Measurements from ENCODE around the gene BAD.

DNA sequence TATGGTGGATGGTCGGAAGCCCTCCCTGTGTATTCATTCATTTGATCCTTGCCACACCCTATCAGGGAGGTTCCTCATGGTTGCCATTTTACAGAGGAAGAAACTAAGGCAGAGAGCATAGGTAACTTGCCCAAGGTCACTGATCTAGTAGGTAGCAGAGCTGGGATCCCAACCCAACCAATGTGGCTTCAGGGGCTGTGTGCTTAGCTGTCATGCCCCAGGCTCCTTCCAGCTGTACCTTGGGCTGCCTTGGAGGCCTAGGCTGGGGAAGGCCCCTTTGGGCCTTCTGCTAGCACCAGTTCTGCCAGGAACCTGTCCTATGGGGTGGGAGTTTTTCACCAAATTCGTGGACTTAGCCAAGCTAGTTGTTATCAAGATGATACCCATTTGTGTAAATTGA is 8.6 kb downstream of the BAD start:
- TF ChIP-seq, protein P1, sequence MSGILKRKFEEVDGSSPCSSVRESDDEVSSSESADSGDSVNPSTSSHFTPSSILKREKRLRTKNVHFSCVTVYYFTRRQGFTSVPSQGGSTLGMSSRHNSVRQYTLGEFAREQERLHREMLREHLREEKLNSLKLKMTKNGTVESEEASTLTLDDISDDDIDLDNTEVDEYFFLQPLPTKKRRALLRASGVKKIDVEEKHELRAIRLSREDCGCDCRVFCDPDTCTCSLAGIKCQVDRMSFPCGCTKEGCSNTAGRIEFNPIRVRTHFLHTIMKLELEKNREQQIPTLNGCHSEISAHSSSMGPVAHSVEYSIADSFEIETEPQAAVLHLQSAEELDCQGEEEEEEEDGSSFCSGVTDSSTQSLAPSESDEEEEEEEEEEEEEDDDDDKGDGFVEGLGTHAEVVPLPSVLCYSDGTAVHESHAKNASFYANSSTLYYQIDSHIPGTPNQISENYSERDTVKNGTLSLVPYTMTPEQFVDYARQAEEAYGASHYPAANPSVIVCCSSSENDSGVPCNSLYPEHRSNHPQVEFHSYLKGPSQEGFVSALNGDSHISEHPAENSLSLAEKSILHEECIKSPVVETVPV (CRISPR knock-in tag; IDR thresholded peaks at IDR 0.05), result no peak
- TF ChIP-seq BACH2 (CRISPR knock-in tag; IDR thresholded peaks at IDR 0.05; ENCODE audit: borderline replicate concordance) (no peak), ARNTL (CRISPR knock-in tag; IDR thresholded peaks at IDR 0.05; ENCODE audit: borderline replicate concordance, low read depth) (no peak), ZNF565 (CRISPR knock-in tag; conservative IDR thresholded peaks at IDR 0.05; ENCODE audit: low read depth) (no peak), GLIS3 (CRISPR knock-in tag; IDR thresholded peaks at IDR 0.05) (no peak), ESRRG (CRISPR knock-in tag; IDR thresholded peaks at IDR 0.05) (no peak), ZFP30 (CRISPR knock-in tag; IDR thresholded peaks at IDR 0.05) (no peak), RARB (CRISPR knock-in tag; IDR thresholded peaks at IDR 0.05) (no peak), PPARA (CRISPR knock-in tag; IDR thresholded peaks at IDR 0.05; ENCODE audit: borderline replicate concordance) (no peak)
- TF ChIP-seq, protein P2, sequence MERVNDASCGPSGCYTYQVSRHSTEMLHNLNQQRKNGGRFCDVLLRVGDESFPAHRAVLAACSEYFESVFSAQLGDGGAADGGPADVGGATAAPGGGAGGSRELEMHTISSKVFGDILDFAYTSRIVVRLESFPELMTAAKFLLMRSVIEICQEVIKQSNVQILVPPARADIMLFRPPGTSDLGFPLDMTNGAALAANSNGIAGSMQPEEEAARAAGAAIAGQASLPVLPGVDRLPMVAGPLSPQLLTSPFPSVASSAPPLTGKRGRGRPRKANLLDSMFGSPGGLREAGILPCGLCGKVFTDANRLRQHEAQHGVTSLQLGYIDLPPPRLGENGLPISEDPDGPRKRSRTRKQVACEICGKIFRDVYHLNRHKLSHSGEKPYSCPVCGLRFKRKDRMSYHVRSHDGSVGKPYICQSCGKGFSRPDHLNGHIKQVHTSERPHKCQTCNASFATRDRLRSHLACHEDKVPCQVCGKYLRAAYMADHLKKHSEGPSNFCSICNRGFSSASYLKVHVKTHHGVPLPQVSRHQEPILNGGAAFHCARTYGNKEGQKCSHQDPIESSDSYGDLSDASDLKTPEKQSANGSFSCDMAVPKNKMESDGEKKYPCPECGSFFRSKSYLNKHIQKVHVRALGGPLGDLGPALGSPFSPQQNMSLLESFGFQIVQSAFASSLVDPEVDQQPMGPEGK (CRISPR knock-in tag; IDR thresholded peaks at IDR 0.05; ENCODE audit: borderline replicate concordance), result no peak
- TF ChIP-seq, protein P3, sequence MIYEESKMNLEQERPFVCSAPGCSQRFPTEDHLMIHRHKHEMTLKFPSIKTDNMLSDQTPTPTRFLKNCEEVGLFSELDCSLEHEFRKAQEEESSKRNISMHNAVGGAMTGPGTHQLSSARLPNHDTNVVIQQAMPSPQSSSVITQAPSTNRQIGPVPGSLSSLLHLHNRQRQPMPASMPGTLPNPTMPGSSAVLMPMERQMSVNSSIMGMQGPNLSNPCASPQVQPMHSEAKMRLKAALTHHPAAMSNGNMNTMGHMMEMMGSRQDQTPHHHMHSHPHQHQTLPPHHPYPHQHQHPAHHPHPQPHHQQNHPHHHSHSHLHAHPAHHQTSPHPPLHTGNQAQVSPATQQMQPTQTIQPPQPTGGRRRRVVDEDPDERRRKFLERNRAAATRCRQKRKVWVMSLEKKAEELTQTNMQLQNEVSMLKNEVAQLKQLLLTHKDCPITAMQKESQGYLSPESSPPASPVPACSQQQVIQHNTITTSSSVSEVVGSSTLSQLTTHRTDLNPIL (CRISPR knock-in tag; IDR thresholded peaks at IDR 0.05; ENCODE audit: low read depth), result no peak
- TF ChIP-seq, protein P4, sequence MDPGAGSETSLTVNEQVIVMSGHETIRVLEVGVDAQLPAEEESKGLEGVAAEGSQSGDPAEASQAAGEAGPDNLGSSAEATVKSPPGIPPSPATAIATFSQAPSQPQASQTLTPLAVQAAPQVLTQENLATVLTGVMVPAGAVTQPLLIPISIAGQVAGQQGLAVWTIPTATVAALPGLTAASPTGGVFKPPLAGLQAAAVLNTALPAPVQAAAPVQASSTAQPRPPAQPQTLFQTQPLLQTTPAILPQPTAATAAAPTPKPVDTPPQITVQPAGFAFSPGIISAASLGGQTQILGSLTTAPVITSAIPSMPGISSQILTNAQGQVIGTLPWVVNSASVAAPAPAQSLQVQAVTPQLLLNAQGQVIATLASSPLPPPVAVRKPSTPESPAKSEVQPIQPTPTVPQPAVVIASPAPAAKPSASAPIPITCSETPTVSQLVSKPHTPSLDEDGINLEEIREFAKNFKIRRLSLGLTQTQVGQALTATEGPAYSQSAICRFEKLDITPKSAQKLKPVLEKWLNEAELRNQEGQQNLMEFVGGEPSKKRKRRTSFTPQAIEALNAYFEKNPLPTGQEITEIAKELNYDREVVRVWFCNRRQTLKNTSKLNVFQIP (CRISPR knock-in tag; IDR thresholded peaks at IDR 0.05; ENCODE audit: borderline replicate concordance, low read depth), result no peak
